Activated CD4-positive, CD25-positive, alpha-beta regulatory T cell treated with anti-CD3 and anti-CD28 coated beads, Interleukin-2, amount 50 U/mL, for 16 hours (primary cell): Measurements from ENCODE around the gene RGR.

ENCODE experiments used
- DNase-seq: peaks from one replicate; pipeline ENCODE4 v3.0.0-alpha.2; 2020; ENCODE audit warnings: low read depth, low spot score

Gene RGR, protein sequence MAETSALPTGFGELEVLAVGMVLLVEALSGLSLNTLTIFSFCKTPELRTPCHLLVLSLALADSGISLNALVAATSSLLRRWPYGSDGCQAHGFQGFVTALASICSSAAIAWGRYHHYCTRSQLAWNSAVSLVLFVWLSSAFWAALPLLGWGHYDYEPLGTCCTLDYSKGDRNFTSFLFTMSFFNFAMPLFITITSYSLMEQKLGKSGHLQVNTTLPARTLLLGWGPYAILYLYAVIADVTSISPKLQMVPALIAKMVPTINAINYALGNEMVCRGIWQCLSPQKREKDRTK

DNA sequence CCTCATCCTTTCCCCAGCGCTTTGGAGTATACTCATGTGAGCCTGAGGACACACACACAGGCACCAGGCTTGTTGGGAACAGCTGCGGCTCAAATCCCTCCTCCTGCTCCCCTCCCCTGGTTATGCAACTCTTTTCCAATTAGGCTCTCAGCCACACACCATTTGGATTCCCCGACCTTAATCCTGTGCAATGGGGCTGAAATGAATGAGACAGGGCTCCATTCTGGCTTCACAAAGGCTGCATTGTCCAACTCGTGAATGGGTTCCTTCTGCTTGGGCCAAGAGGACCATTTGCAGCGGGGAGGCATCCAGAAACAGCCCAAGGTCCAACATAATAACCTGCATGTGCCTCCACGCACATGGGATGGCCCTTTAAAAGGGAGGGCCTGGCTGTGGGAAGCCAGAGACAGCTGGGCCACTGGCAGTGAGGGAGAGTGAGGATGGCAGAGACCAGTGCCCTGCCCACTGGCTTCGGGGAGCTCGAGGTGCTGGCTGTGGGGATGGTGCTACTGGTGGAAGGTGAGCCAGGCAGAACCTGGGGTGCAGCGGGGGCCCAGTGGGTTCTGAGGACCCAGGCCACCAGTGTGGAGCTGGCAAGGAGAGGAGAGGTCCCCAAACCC, at the start of gene RGR:
TSS of gene RGR (plus strand) at position 403 of the 620 bp plus-strand sequence. CDS start at position 441, 38 bp downstream.
- DNase-seq: no peak

DNA sequence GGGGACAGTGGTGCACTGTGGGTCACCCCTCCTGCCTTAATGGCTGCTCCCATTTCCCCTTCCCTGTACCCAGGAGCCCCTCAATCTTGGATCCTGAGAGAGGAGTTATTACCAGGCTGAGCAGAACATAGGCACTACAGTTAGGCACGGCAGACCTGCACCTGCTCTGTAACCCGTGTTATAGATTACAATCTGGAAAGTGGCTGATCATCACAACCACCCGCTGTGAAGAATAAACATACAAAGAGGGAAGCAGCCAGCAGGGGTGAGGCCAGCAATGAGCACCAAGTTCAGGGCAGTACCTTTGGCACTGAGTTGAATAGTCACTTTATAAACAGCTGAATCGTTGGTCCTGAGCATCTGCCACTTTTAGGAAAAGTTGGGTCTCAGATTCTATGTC, 48.8 kb upstream of the RGR start:
- DNase-seq: no peak

DNA sequence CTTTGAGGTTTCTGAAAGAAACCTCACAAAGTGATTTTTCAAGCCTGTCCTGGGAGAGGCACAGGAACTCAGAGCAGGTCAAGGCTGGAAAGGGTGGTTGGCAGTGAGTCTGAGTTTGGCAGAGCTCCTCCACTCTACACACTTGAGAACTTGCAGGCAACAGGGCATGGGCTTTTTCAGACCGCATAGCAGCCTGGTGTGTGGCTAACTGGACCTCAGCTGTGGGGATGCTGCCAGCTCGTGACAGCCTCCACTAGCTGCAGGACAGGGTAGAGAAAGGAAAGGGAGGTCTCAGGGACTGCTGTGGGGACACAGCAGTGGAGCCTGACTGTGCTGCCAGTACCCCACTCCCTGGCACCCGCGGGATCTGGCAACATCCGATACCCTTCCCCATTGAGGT, 47.9 kb upstream of the RGR start:
- no peak for DNase-seq

DNA sequence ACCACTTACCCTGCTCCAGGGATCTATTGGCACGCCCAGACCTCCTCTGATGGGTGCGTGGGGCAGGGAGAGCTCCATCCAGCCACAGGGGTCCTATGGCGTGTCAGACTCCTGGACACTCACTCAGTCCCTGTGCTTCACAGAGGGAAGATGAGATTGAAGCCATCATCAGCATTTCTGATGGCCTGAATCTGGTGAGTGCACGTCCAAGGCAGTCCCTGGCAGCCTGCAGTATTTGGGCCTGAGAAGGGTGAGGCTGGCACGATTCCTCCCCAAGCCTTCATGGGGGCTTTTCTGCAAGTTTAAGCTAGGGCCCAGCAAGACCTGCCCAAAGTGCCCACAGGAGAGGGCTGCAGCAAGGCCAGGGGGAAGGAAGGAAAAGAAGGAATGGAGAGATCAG, 47.2 kb upstream of the RGR start:
- DNase-seq: no peak

DNA sequence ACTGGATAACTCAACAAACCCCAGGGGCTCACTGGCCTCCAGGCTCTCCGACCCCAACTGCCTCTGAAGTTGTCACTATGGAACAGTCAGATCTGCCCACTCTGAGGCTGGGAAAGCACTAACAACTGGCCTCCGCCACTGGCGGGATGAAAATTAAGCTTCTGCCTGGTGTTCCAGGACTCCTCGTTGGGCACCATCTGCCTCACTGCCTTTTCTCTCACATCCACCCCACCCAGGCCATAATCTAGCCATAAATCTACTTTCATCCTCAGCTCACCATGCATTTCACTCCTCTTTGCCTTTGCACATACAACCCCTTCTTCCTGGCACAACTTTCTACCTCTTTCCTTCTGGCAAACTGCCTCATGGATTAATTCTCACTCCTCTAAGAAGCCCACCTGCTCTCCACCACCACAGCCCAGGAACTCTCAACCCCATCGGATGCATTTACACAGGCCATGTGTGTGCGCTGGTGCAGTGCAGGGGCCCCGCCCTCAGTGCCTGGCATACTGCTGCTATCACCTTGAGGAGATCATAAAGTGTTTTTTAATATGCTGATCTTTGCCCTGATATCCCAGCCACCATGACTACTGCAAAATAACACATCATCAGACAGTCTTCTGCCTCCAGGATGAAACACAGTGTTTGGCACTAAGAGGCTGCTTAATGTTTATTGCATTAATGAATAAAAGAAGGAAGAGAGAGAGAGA, 46.5 kb upstream of the RGR start:
- DNase-seq: no peak

DNA sequence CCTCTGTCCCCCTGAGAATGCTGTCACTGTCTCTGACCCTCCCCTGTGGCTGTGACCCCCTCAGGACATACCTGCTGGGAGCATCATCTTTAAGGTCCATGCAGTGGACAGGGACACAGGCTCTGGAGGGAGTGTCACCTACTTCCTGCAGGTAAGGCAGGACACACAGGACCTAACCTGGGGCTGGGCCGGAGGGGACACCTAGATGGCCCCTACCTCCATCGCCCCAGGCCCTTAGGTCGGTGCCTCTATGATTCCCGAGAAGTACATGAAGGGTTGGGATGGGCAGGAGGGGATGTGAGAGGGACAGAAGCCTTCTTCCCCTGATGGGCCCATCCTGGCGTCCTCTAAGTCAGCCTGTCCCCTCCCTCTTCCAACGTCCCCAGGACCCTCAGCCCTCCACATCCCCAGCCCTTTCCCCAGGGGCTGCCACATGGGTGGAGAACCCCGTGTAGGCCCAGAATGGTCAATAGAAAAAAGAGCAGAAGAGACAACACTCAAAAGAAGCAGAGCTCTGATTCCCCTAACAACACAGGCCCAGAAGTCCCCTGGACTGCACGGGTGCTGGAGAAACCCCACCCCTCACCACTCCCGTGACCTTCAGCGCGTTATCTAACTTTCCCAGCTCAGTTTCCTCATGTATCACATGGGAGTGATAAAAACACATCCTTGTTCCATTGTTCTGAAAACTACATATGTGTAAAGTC, 44.2 kb upstream of the RGR start:
- no peak for DNase-seq

DNA sequence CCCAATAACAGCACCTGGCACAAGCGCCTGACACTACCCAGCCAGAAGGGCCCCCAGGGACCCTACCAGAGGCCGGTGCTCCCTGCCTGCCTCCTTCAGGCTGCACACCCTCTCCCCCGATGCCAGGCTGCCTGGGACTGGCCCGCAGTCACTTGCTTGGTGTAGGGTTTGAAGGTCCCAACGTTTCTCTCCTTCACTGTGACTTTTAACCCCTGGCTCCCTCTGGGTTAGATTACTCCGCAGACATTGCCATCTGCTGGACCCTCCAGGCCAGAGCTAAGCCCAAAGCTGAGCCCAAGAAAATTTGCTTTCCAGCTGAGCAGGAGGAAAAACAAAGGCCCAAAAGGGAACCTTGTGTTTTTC, 43.6 kb upstream of the RGR start:
- DNase-seq: no peak

DNA sequence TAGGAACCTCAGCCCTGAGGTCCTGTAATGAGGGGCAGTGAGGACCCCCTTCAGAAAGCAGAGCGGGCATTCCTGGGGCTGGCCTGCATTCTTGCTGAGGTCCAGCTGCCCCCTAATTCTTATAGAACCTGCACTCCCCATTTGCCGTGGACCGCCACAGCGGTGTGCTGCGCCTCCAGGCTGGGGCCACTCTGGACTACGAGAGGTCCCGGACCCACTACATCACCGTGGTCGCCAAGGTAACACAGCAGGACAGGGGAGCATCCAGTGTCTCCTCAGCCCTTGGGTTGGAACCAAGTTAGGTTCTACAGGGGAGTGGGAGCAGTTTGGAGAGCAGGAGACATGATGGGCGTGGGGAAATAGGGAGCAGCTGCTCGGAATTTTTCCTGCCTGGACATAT, 43.2 kb upstream of the RGR start:
- no peak for DNase-seq

DNA sequence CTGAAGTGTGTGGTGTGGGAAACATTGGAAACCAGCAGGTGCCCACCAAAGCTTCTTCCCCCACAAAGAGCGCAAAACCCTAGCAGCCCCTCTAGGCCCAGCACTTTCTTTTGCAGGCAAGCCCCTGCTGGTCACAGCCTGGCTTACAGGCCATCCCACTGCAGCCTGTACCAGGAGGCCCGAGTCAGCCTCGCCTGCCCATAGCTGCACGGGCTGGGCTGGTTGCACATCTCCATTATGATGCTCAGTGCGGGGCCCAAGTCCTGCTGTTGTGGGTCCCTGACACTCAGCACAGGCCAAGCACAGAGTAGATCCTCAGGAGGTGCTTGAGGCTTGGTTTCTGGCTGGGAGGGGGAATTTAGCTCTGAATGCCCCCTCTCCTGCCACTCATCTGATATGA, 42.5 kb upstream of the RGR start:
- no peak for DNase-seq

DNA sequence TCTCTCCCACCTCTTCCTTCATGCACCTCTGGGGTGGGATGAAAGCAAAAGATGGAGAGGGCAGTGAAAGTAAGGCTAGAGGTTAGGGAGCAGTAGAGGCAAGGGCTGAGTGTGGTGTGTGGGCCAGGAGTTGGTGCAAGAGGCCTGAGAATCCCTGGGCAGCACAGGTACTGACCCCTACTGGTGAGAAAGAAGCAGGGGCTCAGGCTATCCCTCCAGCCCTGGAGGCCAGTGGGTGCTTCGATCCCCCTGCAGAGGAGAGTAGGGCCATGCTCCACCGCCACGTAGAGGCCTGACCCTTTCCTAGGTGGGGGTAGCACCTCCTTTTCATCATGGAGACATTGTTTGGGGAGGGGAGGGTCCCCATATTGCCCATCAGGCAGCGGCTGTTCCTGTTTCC, 40.7 kb upstream of the RGR start:
- no peak for DNase-seq

DNA sequence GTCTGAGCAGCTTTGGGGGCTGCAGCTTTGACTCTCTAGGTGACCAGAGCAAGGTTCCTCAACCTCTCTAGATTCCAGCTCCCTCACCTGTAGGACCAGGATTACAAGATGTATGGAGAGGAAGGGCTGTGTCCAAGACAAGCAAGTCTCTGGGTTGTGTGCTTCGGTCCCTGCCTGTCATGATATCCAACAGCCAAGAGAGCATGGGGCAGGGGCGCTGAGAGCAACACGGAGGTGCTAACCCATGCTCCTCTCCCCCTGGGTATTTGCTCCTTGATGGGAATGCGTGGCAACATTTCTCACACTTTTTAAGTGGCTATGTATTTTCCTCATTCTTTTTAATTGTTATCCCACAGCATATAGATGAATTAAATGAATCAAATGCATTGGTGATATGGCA, 40.2 kb upstream of the RGR start:
- no peak for DNase-seq

DNA sequence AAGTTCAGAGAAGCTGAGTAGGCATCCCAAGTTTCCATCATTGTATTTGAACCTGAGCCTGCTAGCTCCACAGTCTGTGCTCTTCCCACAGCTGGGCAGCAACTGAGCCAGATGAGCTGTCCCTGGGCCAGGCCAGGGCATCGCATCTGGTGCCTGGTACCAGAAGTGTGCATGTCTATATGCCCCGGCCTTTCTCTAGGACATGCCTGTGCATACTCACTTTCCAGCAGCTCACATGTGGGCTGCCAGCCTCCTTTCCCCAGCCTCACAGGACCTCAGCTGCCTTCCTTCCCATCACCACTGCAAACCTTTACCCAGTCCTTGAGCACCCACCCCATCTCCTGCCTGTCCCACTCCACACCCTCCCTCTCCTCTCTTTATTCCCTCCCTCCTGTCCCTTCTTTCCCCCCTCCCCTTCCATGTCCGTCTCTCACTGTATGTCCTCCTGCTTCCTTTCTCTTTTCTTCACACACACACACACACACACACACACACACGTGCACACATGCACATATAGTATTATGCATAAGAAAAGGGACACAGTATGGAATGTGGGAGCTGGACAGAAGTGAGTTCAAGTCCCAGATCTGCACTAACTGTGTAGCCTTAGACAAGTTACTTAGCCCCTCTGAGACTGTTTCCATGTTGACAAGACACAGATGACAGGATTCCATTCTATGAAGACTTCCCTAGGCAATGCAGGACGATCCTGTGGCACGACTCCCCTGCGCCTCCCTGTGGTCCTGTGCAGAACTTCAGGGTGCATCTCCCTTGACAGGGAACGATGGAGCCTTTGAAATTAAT, 39.6 kb upstream of the RGR start:
- DNase-seq: no peak

DNA sequence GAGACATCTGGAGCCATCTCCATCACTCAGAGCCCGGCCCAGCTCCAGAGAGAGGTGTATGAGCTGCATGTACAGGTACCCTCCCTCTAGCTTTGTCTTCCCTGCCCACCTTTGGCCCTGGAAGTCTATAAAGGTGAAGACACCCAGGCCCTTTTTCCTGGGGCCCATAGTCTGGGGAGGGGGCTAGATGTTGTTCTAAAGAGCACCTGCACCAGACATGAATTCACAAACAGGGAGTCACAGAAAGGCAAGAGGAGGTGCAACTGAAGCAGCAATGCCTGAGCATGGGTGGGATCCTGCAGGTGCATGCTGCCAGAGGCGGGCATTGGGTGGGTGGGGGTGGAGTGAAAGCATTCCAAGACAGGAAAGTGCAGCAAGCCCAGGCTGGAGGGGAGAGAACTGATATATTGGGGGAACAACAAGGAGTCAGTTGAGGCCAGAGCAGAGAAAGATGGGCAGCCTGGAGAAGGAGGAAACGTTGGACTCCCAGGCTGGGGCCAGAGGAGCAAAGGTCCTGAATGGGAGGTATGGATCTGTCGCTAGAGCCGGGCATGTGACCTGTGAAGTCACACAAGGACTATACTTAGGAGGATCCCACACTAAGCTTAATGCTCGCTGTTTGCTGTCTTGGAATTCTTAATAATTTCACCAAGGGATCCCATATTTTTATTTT, 38.9 kb upstream of the RGR start:
- DNase-seq: no peak

DNA sequence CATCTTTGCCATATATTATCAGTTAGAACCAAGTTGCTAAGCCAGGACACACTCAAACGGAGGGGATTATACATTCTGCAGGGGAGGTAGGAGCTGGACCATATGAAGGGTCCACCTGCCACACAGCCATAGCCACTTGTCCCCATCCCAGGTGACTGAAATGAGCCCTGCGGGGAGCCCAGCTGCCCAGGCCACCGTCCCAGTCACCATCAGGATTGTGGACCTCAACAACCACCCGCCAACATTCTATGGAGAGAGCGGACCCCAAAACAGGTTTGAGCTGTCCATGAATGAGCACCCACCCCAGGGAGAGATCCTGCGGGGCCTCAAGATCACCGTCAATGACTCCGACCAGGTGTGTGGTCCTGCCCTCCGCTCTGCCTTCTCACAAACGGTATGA, 36.8 kb upstream of the RGR start:
- DNase-seq: no peak

DNA sequence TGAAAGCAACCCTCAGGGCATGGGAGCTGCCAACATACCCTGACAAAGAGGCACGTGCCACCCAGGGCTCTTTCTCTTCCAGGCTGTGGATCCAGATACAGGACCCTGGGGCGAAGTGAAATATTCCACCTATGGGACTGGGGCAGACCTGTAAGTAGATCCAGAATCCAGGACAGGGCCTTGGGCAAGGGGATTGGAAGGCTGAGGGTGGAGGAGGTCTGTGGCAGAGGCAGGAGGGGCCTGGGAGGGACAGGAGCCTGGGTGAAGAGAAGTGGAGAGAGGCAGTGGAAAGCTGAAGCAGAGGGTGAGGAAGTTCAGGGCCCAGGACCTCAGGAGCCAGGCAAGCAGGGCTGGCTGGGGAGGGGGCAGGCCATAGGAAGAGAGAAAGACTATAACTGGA, 33.3 kb upstream of the RGR start:
- DNase-seq: no peak

DNA sequence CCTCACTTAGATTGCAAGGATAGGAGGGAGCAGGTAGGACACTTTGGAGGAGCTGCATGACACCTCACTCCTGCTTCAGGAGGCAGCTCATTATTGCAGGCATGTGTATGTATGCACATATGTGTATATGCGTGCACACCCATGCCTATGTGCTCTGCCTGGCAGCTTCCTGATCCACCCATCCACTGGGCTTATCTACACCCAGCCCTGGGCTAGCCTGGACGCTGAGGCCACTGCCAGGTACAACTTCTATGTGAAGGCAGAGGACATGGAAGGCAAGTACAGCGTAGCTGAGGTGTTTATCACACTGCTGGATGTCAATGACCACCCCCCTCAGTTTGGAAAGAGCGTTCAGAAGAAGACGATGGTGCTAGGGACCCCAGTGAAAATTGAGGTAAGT, 32.8 kb upstream of the RGR start:
- no peak for DNase-seq

DNA sequence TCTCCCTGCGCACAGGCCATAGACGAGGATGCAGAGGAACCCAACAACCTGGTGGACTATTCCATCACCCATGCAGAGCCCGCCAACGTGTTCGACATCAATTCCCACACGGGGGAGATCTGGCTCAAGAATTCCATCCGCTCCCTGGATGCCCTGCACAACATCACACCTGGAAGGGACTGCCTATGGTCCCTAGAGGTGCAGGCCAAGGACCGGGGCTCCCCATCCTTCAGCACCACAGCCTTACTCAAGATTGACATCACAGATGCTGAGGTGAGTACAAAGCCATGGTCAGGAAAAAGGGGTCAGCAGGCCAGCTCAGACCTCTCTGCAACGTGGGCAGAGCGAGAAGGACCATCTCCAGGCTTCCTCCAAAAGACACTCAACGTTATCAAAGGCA, 31.8 kb upstream of the RGR start:
- no peak for DNase-seq

DNA sequence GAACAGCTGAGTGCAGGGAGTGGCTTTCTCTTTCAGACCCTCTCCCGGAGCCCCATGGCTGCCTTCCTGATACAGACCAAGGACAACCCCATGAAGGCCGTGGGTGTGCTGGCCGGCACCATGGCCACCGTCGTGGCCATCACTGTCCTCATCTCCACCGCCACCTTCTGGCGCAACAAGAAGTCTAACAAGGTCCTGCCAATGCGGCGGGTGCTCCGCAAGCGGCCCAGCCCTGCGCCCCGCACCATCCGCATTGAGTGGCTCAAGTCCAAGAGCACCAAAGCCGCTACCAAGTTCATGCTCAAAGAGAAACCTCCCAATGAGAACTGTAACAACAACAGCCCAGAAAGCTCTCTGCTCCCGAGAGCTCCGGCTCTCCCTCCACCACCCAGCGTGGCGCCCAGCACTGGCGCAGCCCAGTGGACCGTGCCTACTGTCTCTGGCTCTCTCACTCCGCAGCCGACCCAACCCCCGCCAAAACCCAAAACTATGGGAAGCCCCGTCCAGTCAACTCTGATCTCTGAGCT, 30.7 kb upstream of the RGR start:
- no peak for DNase-seq

DNA sequence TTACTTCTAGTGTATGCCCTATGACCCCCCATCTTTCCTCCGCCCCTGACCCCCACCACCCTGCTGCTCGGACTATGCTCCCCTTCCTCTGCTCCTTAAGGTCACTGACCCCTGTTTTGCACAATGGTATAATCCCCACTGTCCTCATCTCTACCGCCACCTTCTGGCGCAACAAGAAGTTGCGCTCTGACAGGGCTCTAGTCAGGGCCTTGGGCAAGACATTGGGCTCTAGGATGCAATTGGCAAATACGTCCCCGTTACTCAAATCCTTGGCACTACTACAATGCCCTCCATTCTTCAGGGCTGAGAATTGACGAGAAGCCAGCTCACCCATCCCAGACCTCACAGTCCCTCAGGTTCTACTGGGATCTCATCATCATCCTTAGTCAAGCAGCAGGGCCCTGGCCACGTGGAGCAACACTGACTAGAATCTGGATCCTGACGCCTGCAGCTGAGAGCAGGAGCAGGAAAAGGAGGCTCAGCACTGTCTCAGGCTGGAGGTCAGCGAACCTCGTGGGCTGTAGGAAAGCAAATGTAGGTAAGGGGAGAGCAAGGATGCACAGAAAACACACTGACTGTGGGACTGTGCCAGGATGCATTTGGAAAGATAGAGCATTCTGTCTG, 30.1 kb upstream of the RGR start:
- no peak for DNase-seq

DNA sequence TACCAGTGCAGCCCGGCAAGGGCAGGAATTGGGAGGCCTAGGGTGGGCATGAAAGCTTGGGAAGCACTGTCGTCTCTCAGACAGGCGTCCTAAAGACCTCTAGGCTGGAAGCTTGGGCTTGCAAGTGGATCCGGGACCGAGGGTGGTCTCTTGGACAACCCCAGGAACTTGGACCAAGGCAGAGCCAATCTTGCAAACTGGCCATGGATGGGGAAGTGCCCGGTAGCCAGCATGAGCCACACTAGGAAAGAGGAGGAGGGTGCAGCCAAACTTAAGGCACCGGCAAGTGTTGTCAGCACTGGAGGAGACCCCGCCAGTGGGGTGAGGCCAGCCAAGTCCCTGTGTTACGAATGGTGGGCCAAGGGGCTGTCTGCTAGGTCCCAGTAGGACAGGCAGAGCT, 28.0 kb upstream of the RGR start:
- no peak for DNase-seq

DNA sequence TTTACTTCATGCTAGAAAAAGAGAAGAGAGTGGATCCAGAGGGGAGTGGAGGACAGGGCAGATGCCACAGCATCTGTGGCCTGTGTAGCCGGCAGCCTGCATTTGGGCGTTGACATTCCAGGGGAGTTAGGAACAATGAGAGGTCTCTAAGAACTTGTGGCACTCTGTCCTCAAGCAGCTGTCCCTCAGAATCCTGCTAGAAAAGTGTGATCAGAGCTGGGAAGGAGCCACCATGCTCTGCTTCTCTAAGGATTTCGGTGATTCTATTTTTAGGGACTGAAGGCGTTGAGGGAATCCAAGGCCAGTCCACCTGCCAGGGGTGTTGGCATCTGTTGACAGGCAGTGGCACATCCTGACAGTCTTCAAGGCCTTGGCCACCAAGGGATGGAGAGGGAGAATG, 27.1 kb upstream of the RGR start:
- no peak for DNase-seq
